Activated T-cell treated with anti-CD3 and anti-CD28 coated beads, Interleukin-2, amount 50 U/mL, for 72 hours (primary cell): ENCODE measurements around the gene CTPS1. TPM values are rescaled to one million over a fixed set of nuclear protein-coding genes. Genes with fewer than 3 reads are reported as not detected.
A peak's percentile ranks its signal among the peaks of the same experiment; 100 is the strongest.

Source experiments
- ATAC-seq, 2 donors: fragments of 150-1000 bp; cut with Tn5 transposase; replicated peaks in 1 of 2; 2 replicates each; pipeline ENCODE4 v1.10.0; 2021; ENCODE audit warnings: moderate library complexity in 2 of 2, mild to moderate bottlenecking in 1 of 2
- DNase-seq, 2 donors: peaks; one replicate each; pipeline ENCODE4 v3.0.0; 2021 to 2022; ENCODE audit warnings: mixed read lengths in 1 of 2
- H3K27ac Mint-ChIP-seq: one replicate; pipeline ENCODE4 v1.8.0; 2022; ENCODE audit warnings: mild to moderate bottlenecking, moderate library complexity, mixed read lengths
- H3K27me3 Mint-ChIP-seq: one replicate; pipeline ENCODE4 v1.8.0; 2022; ENCODE audit warnings: low read depth, mixed read lengths
- H3K36me3 Mint-ChIP-seq, 2 donors: one replicate each; pipeline ENCODE4 v1.8.0; 2022; ENCODE audit warnings: mixed read lengths in 2 of 2, mild to moderate bottlenecking in 1 of 2; ENCODE audit not compliant: insufficient read depth in 2 of 2
- H3K4me1 Mint-ChIP-seq: one replicate; pipeline ENCODE4 v1.8.0; 2022; ENCODE audit warnings: low read depth, mixed read lengths
- H3K4me3 Mint-ChIP-seq, 2 donors: one replicate each; pipeline ENCODE4 v1.8.0; 2022; ENCODE audit warnings: mild to moderate bottlenecking in 2 of 2, mixed read lengths in 2 of 2, moderate library complexity in 2 of 2
- H3K9me3 Mint-ChIP-seq, 2 donors: one replicate each; pipeline ENCODE4 v1.8.0; 2022; ENCODE audit warnings: mixed read lengths in 2 of 2
- total RNA-seq, 2 donors: library from RNA; stranded (reverse); gene quantifications; one replicate each; pipeline ENCODE4 v1.2.3, GENCODE V29; 2022

The CTPS1 gene
- 10 to 100 TPM; 47.9 to 49.6 TPM for total RNA-seq

- Mint-ChIP-seq H3K4me1 (peaks cover 47% of the 10 kb centered on the region), H3K27ac (peak within 1 kb of the TSS; percentile 78), H3K36me3 (peaks cover 11 to 15% of the 10 kb centered on the region in 2 donors), H3K27me3 (no peaks in the 10 kb centered on the region), H3K9me3 (no peaks in the 10 kb centered on the region), H3K4me3 (peak within 1 kb of the TSS; percentile 87 to 88)
- ATAC-seq: peak; percentile 86 to 87
- DNase-seq: peak; percentile 96 to 97
These were observed at the start of gene CTPS1 for GRCh38 chr1:40979241-40980067. CTPS1 (plus strand) TSS chr1:40979696; CDS start chr1:40983291, 3,595 bp downstream.

GRCh38 chr1:40930174-40930964 is 49.1 kb upstream of the CTPS1 start:
- no peaks in the 10 kb centered on the region for H3K36me3 Mint-ChIP-seq
- no peak overlapping the region for H3K4me3 Mint-ChIP-seq
- H3K4me1 Mint-ChIP-seq: no peaks in the 10 kb centered on the region
- H3K27me3 Mint-ChIP-seq: peaks cover 19% of the 10 kb centered on the region
- no peak for DNase-seq
- H3K9me3 Mint-ChIP-seq: no peaks in the 10 kb centered on the region
- no peak overlapping the region for H3K27ac Mint-ChIP-seq
- no peak for ATAC-seq

- H3K4me1 Mint-ChIP-seq: no peaks in the 10 kb centered on the region
- H3K36me3 Mint-ChIP-seq: no peaks in the 10 kb centered on the region
- H3K9me3 Mint-ChIP-seq: no peaks in the 10 kb centered on the region
- H3K27ac Mint-ChIP-seq: no peak overlapping the region
- H3K27me3 Mint-ChIP-seq: peaks cover 19% of the 10 kb centered on the region
- no peak overlapping the region for H3K4me3 Mint-ChIP-seq
- no peak for DNase-seq
- ATAC-seq: no peak
These were observed 47.9 kb upstream of the CTPS1 start for GRCh38 chr1:40931601-40932000.

GRCh38 chr1:40932006-40932405 is 47.5 kb upstream of the CTPS1 start:
- no peaks in the 10 kb centered on the region for H3K9me3 Mint-ChIP-seq
- H3K4me3 Mint-ChIP-seq: no peak overlapping the region
- no peaks in the 10 kb centered on the region for H3K36me3 Mint-ChIP-seq
- peaks cover 19% of the 10 kb centered on the region for H3K27me3 Mint-ChIP-seq
- no peak for DNase-seq
- no peak overlapping the region for H3K27ac Mint-ChIP-seq
- ATAC-seq: no peak
- H3K4me1 Mint-ChIP-seq: no peaks in the 10 kb centered on the region

GRCh38 chr1:40936931-40937339 is 42.6 kb upstream of the CTPS1 start:
- DNase-seq (no peak), ATAC-seq (no peak)
- Mint-ChIP-seq H3K4me3 (no peak overlapping the region), H3K36me3 (no peaks in the 10 kb centered on the region), H3K4me1 (no peaks in the 10 kb centered on the region), H3K27ac (no peak overlapping the region), H3K9me3 (no peaks in the 10 kb centered on the region), H3K27me3 (peaks cover 18% of the 10 kb centered on the region)

- H3K4me3 Mint-ChIP-seq: no peak overlapping the region
- no peaks in the 10 kb centered on the region for H3K4me1 Mint-ChIP-seq
- no peak overlapping the region for H3K27ac Mint-ChIP-seq
- ATAC-seq: no peak
- no peaks in the 10 kb centered on the region for H3K9me3 Mint-ChIP-seq
- no peak for DNase-seq
- no peaks in the 10 kb centered on the region for H3K36me3 Mint-ChIP-seq
- peaks cover 6% of the 10 kb centered on the region for H3K27me3 Mint-ChIP-seq
These were observed 41.1 kb upstream of the CTPS1 start for GRCh38 chr1:40938393-40938792.

GRCh38 chr1:40939320-40940059 is 40.0 kb upstream of the CTPS1 start:
- no peak for DNase-seq
- H3K36me3 Mint-ChIP-seq: no peaks in the 10 kb centered on the region
- no peak overlapping the region for H3K4me3 Mint-ChIP-seq
- no peak overlapping the region for H3K27ac Mint-ChIP-seq
- no peak for ATAC-seq
- no peaks in the 10 kb centered on the region for H3K4me1 Mint-ChIP-seq
- H3K9me3 Mint-ChIP-seq: no peaks in the 10 kb centered on the region
- peaks cover 5% of the 10 kb centered on the region for H3K27me3 Mint-ChIP-seq

- no peak for DNase-seq
- H3K27me3 Mint-ChIP-seq: peaks cover 13% of the 10 kb centered on the region
- ATAC-seq: no peak
- H3K36me3 Mint-ChIP-seq: no peaks in the 10 kb centered on the region
- no peaks in the 10 kb centered on the region for H3K9me3 Mint-ChIP-seq
- H3K4me1 Mint-ChIP-seq: no peaks in the 10 kb centered on the region
- no peak overlapping the region for H3K27ac Mint-ChIP-seq
- no peak overlapping the region for H3K4me3 Mint-ChIP-seq
These were observed 35.2 kb upstream of the CTPS1 start for GRCh38 chr1:40944326-40944725.

GRCh38 chr1:40944841-40945430 is 34.6 kb upstream of the CTPS1 start:
- Mint-ChIP-seq H3K36me3 (no peaks in the 10 kb centered on the region), H3K27ac (no peak overlapping the region), H3K9me3 (no peaks in the 10 kb centered on the region), H3K4me3 (no peak overlapping the region), H3K27me3 (peaks cover 13% of the 10 kb centered on the region), H3K4me1 (no peaks in the 10 kb centered on the region)
- ATAC-seq (no peak), DNase-seq (no peak)

GRCh38 chr1:40945491-40945973 is 34.0 kb upstream of the CTPS1 start:
- Mint-ChIP-seq H3K27ac (no peak overlapping the region), H3K36me3 (no peaks in the 10 kb centered on the region), H3K4me3 (no peak overlapping the region), H3K4me1 (no peaks in the 10 kb centered on the region), H3K27me3 (peaks cover 13% of the 10 kb centered on the region), H3K9me3 (no peaks in the 10 kb centered on the region)
- DNase-seq: no peak
- ATAC-seq: no peak

- Mint-ChIP-seq H3K9me3 (no peaks in the 10 kb centered on the region), H3K27me3 (peaks cover 18% of the 10 kb centered on the region), H3K4me1 (peaks cover 9% of the 10 kb centered on the region), H3K4me3 (no peak overlapping the region), H3K36me3 (no peaks in the 10 kb centered on the region), H3K27ac (no peak overlapping the region)
- DNase-seq: peak; percentile 67 to 72
- peak; percentile 66 to 74 for ATAC-seq
These were observed 30.6 kb upstream of the CTPS1 start for GRCh38 chr1:40948741-40949443.

GRCh38 chr1:40949563-40949962 is 29.9 kb upstream of the CTPS1 start:
- ATAC-seq (no peak), DNase-seq (no peak)
- Mint-ChIP-seq H3K36me3 (no peaks in the 10 kb centered on the region), H3K27me3 (peaks cover 19% of the 10 kb centered on the region), H3K27ac (no peak overlapping the region), H3K9me3 (no peaks in the 10 kb centered on the region), H3K4me3 (no peak overlapping the region), H3K4me1 (peaks cover 9% of the 10 kb centered on the region)
